A673 (cell line): ENCODE measurements around the gene CCBE1. TPM values are rescaled to one million over a fixed set of nuclear protein-coding genes. Genes with fewer than 3 reads are reported as not detected.

Experiments
- BruUV-seq: library from RNA; stranded (reverse); fragments of 400-500 nt; replicated peaks from 2 replicates; lab custom pipeline; 2021; lab: Mats Ljungman, UMichigan
- CTCF ChIA-PET: fragments of 300-600 bp; sonication (Branson Sonifier 250); formaldehyde crosslinking; loops from one replicate; lab custom pipeline; 2022; ENCODE audit warnings: antibody characterized with exemption; lab: Charles Lee
- POLR2A ChIA-PET: fragments of 300-600 bp; sonication (Branson Sonifier 250); formaldehyde crosslinking; loops from one replicate; lab custom pipeline; 2022; ENCODE audit warnings: antibody characterized with exemption; ENCODE audit not compliant: low non-redundant PET; lab: Charles Lee
- DNase-seq: peaks from one replicate; pipeline ENCODE4 v3.0.0-alpha.2; 2015; ENCODE audit warnings: low spot score
- H3K27ac ChIP-seq: fragments of 200-600 bp; sonication (generic); 2 replicates; pipeline ENCODE4 v1.5.1; 2016; ENCODE audit warnings: mixed run types, low read depth, mild to moderate bottlenecking, mixed read lengths, antibody characterized with exemption, low read length; ENCODE audit not compliant: poor library complexity, severe bottlenecking
- H3K27me3 ChIP-seq: fragments of 200-600 bp; sonication (generic); replicated peaks from 2 replicates; pipeline ENCODE4 v1.6.1; 2017; ENCODE audit warnings: mixed run types, low read depth, mild to moderate bottlenecking, mixed read lengths, antibody characterized with exemption, low read length; ENCODE audit not compliant: insufficient read depth, poor library complexity
- H3K36me3 ChIP-seq: fragments of 200-600 bp; sonication (generic); 2 replicates; pipeline ENCODE4 v1.6.1; 2016; ENCODE audit warnings: mixed run types, mild to moderate bottlenecking, mixed read lengths, antibody characterized with exemption, low read length; ENCODE audit not compliant: insufficient read depth, poor library complexity, severe bottlenecking
- H3K4me1 ChIP-seq: fragments of 200-600 bp; sonication (generic); 2 replicates; pipeline ENCODE4 v1.6.1; 2017; ENCODE audit warnings: mixed run types, mild to moderate bottlenecking, mixed read lengths, antibody characterized with exemption, low read length; ENCODE audit not compliant: insufficient read depth, poor library complexity, severe bottlenecking
- H3K4me3 ChIP-seq: fragments of 200-600 bp; sonication (generic); 2 replicates; pipeline ENCODE4 v1.5.1; 2016; ENCODE audit warnings: low read depth, mixed run types, mild to moderate bottlenecking, mixed read lengths, low read length; ENCODE audit not compliant: poor library complexity, severe bottlenecking
- H3K9me3 ChIP-seq: fragments of 200-600 bp; sonication (generic); 2 replicates; pipeline ENCODE4 v1.6.1; 2016; ENCODE audit warnings: mixed run types, low read depth, mild to moderate bottlenecking, mixed read lengths, antibody characterized with exemption, low read length; ENCODE audit not compliant: poor library complexity, severe bottlenecking
- CTCF ChIP-seq: fragments of 300-800, 200-600 bp; sonication (generic); conservative IDR thresholded peaks from 2 replicates; pipeline ENCODE4 v1.5.1; 2017; ENCODE audit warnings: low read depth, mild to moderate bottlenecking, antibody characterized with exemption, low read length, moderate library complexity, mixed read lengths
- EZH2 ChIP-seq: fragments of 200-600 bp; sonication (generic); IDR thresholded peaks from 2 replicates; pipeline ENCODE4 v1.6.1; 2017; ENCODE audit warnings: borderline replicate concordance, low read depth, mild to moderate bottlenecking, mixed read lengths, antibody characterized with exemption, low read length; ENCODE audit not compliant: poor library complexity, severe bottlenecking
- intact Hi-C: fragments of 100-400 bp; cut with micrococcal nuclease; formaldehyde crosslinking; loops from one replicate; pipeline ENCODE4 v1.10.0; 2022; ENCODE audit not compliant: unreplicated experiment
- total RNA-seq: library from RNA; stranded (reverse); gene quantifications from 2 replicates; pipeline ENCODE4 v1.2.3, GENCODE V29; 2021

CCBE1 gene
- total RNA-seq, 1 experiment from 2014 or later, result not detected

GRCh38 chr18:59429608-59430007 lies 267.6 kb downstream of the CCBE1 start:
- Histone ChIP-seq H3K27me3 (no peaks in the 10 kb centered on the region), H3K27ac (no peak overlapping the region), H3K36me3 (no peaks in the 10 kb centered on the region), H3K9me3 (no peaks in the 10 kb centered on the region), H3K4me3 (no peak overlapping the region), H3K4me1 (no peaks in the 10 kb centered on the region)
- BruUV-seq, result no TSS peak
- CTCF ChIA-PET, result no interaction called here
- POLR2A ChIA-PET, result no interaction called here
- intact Hi-C loops, result no loop called here
- TF ChIP-seq EZH2 (no peak), CTCF (no peak)
- no peak for DNase-seq

- intact Hi-C loops, result no loop called here
- TF ChIP-seq CTCF, result no peak
- no peak for TF ChIP-seq EZH2
- Histone ChIP-seq H3K27me3 (no peaks in the 10 kb centered on the region), H3K4me3 (no peak overlapping the region), H3K4me1 (no peaks in the 10 kb centered on the region), H3K9me3 (no peaks in the 10 kb centered on the region), H3K36me3 (no peaks in the 10 kb centered on the region), H3K27ac (no peak overlapping the region)
- POLR2A ChIA-PET, result no interaction called here
- no TSS peak for BruUV-seq
- CTCF ChIA-PET, result no interaction called here
- no peak for DNase-seq
Observed at GRCh38 chr18:59428018-59428417, 269.2 kb downstream of the CCBE1 start.

GRCh38 chr18:59426855-59427254 lies 270.4 kb downstream of the CCBE1 start:
- Histone ChIP-seq H3K36me3 (no peaks in the 10 kb centered on the region), H3K27ac (no peak overlapping the region), H3K27me3 (no peaks in the 10 kb centered on the region), H3K4me3 (no peak overlapping the region), H3K4me1 (no peaks in the 10 kb centered on the region), H3K9me3 (no peaks in the 10 kb centered on the region)
- intact Hi-C loops, result no loop called here
- ChIA-PET POLR2A (no interaction called here), CTCF (no interaction called here)
- no peak for DNase-seq
- TF ChIP-seq CTCF, result no peak
- TF ChIP-seq EZH2, result no peak
- no TSS peak for BruUV-seq
